Body of pancreas (tissue), 4 donors: ENCODE results near the gene LRRC3B. TPM values are rescaled to one million over a fixed set of nuclear protein-coding genes. Genes with fewer than 3 reads are reported as not detected.

Experiments used
- ATAC-seq: fragments of 150-250 bp; one replicate; pipeline ENCODE4 v1.9.1; 2016
- DNase-seq, 4 donors: peaks; one replicate each; pipeline ENCODE4 v3.0.0-alpha.2; 2019
- H3K27ac ChIP-seq, 4 donors: fragments of 200-600 bp; sonication (generic); 1 replicate in 3 of 4; 2 replicates in 1 of 4; pipeline versions ENCODE4 v1.5.1 to v1.6.1; 2016 to 2019; ENCODE audit warnings: mild to moderate bottlenecking in 1 of 4, mixed read lengths in 1 of 4, moderate library complexity in 1 of 4
- H3K27me3 ChIP-seq, 2 donors: fragments of 200-600 bp; sonication (generic); one replicate each; pipeline ENCODE4 v1.6.0; 2016; ENCODE audit warnings: mild to moderate bottlenecking in 1 of 2
- H3K36me3 ChIP-seq, 2 donors: fragments of 200-600 bp; sonication (generic); replicated peaks in 1 of 2; 2 replicates each; pipeline ENCODE4 v1.5.1; 2016; ENCODE audit warnings: low read depth in 2 of 2; ENCODE audit not compliant: insufficient read depth in 1 of 2
- H3K4me1 ChIP-seq: fragments of 200-600 bp; sonication (generic); one replicate; pipeline ENCODE4 v1.6.0; 2016
- H3K4me3 ChIP-seq, 2 donors: fragments of 200-600 bp; sonication (generic); 1 replicate in 1 of 2; 2 replicates in 1 of 2; pipeline ENCODE4 v1.5.1; 2016 to 2019
- H3K9me3 ChIP-seq, 3 donors: fragments of 200-600 bp; sonication (generic); 1 replicate in 2 of 3; 2 replicates in 1 of 3; pipeline ENCODE4 v1.5.1; 2016
- CTCF ChIP-seq, 7 experiments: fragments of 450-650 bp in 4 of 7; fragments of 200-600 bp in 3 of 7; sonication (generic) in 3 of 7; IDR thresholded peaks; one replicate each; pipeline ENCODE4 v1.5.1; 2016 to 2019; ENCODE audit warnings: antibody characterized with exemption in 7 of 7
- POLR2A ChIP-seq, 3 donors: fragments of 450-650 bp; IDR thresholded peaks; one replicate each; pipeline ENCODE4 v1.6.1; 2016; ENCODE audit warnings: antibody characterized with exemption in 3 of 3, mild to moderate bottlenecking in 2 of 3
- WGBS, 2 donors: methylation state at CpG; one replicate each; pipeline ENCODE4 v1.1.5; 2017; 5-methylcytosine and 5-hydroxymethylcytosine counted together
- intact Hi-C: fragments of 100-400 bp; cut with DNase I; formaldehyde crosslinking; loops from one replicate; pipeline ENCODE4 v1.15.1; 2023
- total RNA-seq, 2 donors: library from RNA; depleted of rRNA; stranded (reverse); fragments of >200 nt; gene quantifications; one replicate each; pipeline ENCODE4 v1.1.0, GENCODE V29; 2016

Gene LRRC3B
- total RNA-seq, 2 donors from 2014 or later = not detected

GRCh38 chr3:26708501-26708900 is 85.9 kb downstream of the LRRC3B start:
- H3K9me3 ChIP-seq = no peaks in the 10 kb centered on the region
- WGBS, 2 donors = 46 to 53% methylated on average over 1 of the region's 1 CpG
- DNase-seq (no peak), ATAC-seq (no peak)
- no peaks in the 10 kb centered on the region for H3K36me3 ChIP-seq
- H3K27ac ChIP-seq = no peak overlapping the region
- TF ChIP-seq CTCF (IDR thresholded peaks at IDR 0.05) = no peak
- no peaks in the 10 kb centered on the region for H3K4me1 ChIP-seq
- H3K27me3 ChIP-seq = no peaks in the 10 kb centered on the region
- intact Hi-C loops = no loop called here
- no peak overlapping the region for H3K4me3 ChIP-seq

- H3K27me3 ChIP-seq = no peaks in the 10 kb centered on the region
- no peak for TF ChIP-seq POLR2A (IDR thresholded peaks at IDR 0.05)
- peak; percentile 9 to 72 (median 68) for TF ChIP-seq CTCF (IDR thresholded peaks at IDR 0.05)
- no peak overlapping the region for H3K27ac ChIP-seq
- ATAC-seq (peak; percentile 71), DNase-seq (peak in 1 of 4 donors; percentile 13)
- H3K4me3 ChIP-seq = no peak overlapping the region
- no peaks in the 10 kb centered on the region for H3K4me1 ChIP-seq
- H3K36me3 ChIP-seq = no peaks in the 10 kb centered on the region
- intact Hi-C loops = no loop called here
- H3K9me3 ChIP-seq = no peaks in the 10 kb centered on the region
- WGBS, 2 donors = 34 to 38% methylated on average over 5 of the region's 5 CpGs
Measured at GRCh38 chr3:26712211-26713026, 89.8 kb downstream of the LRRC3B start.

- WGBS, 2 donors = 44 to 49% methylated on average over 3 of the region's 3 CpGs
- intact Hi-C loops = no loop called here
- no peaks in the 10 kb centered on the region for H3K36me3 ChIP-seq
- no peak overlapping the region for H3K27ac ChIP-seq
- H3K27me3 ChIP-seq = no peaks in the 10 kb centered on the region
- DNase-seq (no peak), ATAC-seq (no peak)
- no peak overlapping the region for H3K4me3 ChIP-seq
- TF ChIP-seq POLR2A (IDR thresholded peaks at IDR 0.05) = no peak
- no peak for TF ChIP-seq CTCF (IDR thresholded peaks at IDR 0.05)
- peaks cover 5% of the 10 kb centered on the region for H3K4me1 ChIP-seq
- no peaks in the 10 kb centered on the region for H3K9me3 ChIP-seq
Measured at GRCh38 chr3:26713091-26713490, 90.5 kb downstream of the LRRC3B start.

- no peak for ATAC-seq
- no peaks in the 10 kb centered on the region for H3K9me3 ChIP-seq
- WGBS, 2 donors = 62 to 77% methylated on average over 3 of the region's 3 CpGs
- no peak overlapping the region for H3K27ac ChIP-seq
- peaks cover 10% of the 10 kb centered on the region for H3K4me1 ChIP-seq
- DNase-seq = no peak
- TF ChIP-seq POLR2A (IDR thresholded peaks at IDR 0.05) (no peak), CTCF (IDR thresholded peaks at IDR 0.05) (no peak)
- no peaks in the 10 kb centered on the region for H3K36me3 ChIP-seq
- intact Hi-C loops = no loop called here
- no peak overlapping the region for H3K4me3 ChIP-seq
- H3K27me3 ChIP-seq = no peaks in the 10 kb centered on the region
Measured at GRCh38 chr3:26714485-26714884, 91.9 kb downstream of the LRRC3B start.

- no peak for DNase-seq
- no peak overlapping the region for H3K4me3 ChIP-seq
- intact Hi-C loops = no loop called here
- H3K9me3 ChIP-seq = no peaks in the 10 kb centered on the region
- ATAC-seq = no peak
- TF ChIP-seq POLR2A (IDR thresholded peaks at IDR 0.05) (no peak), CTCF (IDR thresholded peaks at IDR 0.05) (no peak)
- 77 to 91% methylated on average over 3 of the region's 3 CpGs for WGBS, 2 donors
- H3K27ac ChIP-seq = no peak overlapping the region
- H3K36me3 ChIP-seq = no peaks in the 10 kb centered on the region
- no peaks in the 10 kb centered on the region for H3K27me3 ChIP-seq
- H3K4me1 ChIP-seq = peaks cover 10% of the 10 kb centered on the region
Measured at GRCh38 chr3:26715431-26715830, 92.9 kb downstream of the LRRC3B start.
